Esophagus squamous epithelium (tissue), 5 donors: ENCODE measurements around the gene NRAP. TPM values are rescaled to one million over a fixed set of nuclear protein-coding genes. Genes with fewer than 3 reads are reported as not detected.

ENCODE experiments used
- DNase-seq: peaks from one replicate; lab custom pipeline; 2025; lab: John Stamatoyannopoulos, UW
- H3K27ac ChIP-seq, 4 donors: fragments of 200-600 bp; sonication (generic); one replicate each; pipeline ENCODE4 v1.5.1; 2016 to 2019; ENCODE audit warnings: mild to moderate bottlenecking in 1 of 4
- H3K27me3 ChIP-seq, 4 donors: fragments of 200-600 bp; sonication (generic); 1 replicate in 3 of 4; 2 replicates in 1 of 4; pipeline versions ENCODE4 v1.5.1 to v1.6.0; 2017 to 2021; ENCODE audit warnings: antibody characterized with exemption in 1 of 4
- H3K36me3 ChIP-seq, 3 donors: fragments of 200-600 bp; sonication (generic); one replicate each; pipeline ENCODE4 v1.5.1; 2016 to 2019
- H3K4me1 ChIP-seq, 3 donors: fragments of 200-600 bp; sonication (generic); one replicate each; pipeline ENCODE4 v1.5.1; 2017 to 2019
- H3K4me3 ChIP-seq, 4 donors: fragments of 200-600 bp; sonication (generic); 1 replicate in 3 of 4; 2 replicates in 1 of 4; pipeline ENCODE4 v1.5.1; 2016 to 2019; ENCODE audit warnings: mild to moderate bottlenecking in 2 of 4, moderate library complexity in 1 of 4
- H3K9me3 ChIP-seq, 3 donors: fragments of 200-600 bp; sonication (generic); one replicate each; pipeline ENCODE4 v1.5.1; 2016 to 2019
- CTCF ChIP-seq, 6 experiments: fragments of 450-650 bp in 4 of 6; fragments of 200-600 bp in 2 of 6; sonication (generic) in 2 of 6; IDR thresholded peaks; one replicate each; pipeline ENCODE4 v1.5.1; 2016 to 2019; ENCODE audit warnings: antibody characterized with exemption in 6 of 6, mild to moderate bottlenecking in 4 of 6, moderate library complexity in 4 of 6
- POLR2A ChIP-seq, 4 donors: fragments of 450-650 bp; IDR thresholded peaks; one replicate each; pipeline ENCODE4 v1.6.1; 2017; ENCODE audit warnings: antibody characterized with exemption in 4 of 4, mild to moderate bottlenecking in 4 of 4, moderate library complexity in 3 of 4
- WGBS, 2 donors: methylation state at CpG; one replicate each; pipeline ENCODE4 v1.1.5; 2018; 5-methylcytosine and 5-hydroxymethylcytosine counted together
- intact Hi-C: fragments of 100-400 bp; cut with DNase I; formaldehyde crosslinking; loops from one replicate; pipeline ENCODE4 v1.15.0; 2022
- total RNA-seq, 4 donors: library from RNA; depleted of rRNA; stranded (reverse); fragments of >200 nt; gene quantifications; one replicate each; pipeline ENCODE4 v1.1.0, GENCODE V29; 2016
- donor health status: DM: yes; HTN: yes; CAD: no.

NRAP gene
- total RNA-seq, 4 donors from 2014 or later, result 0.08 TPM; not detected in 3

GRCh38 chr10:113555751-113556150 lies 108.1 kb downstream of the NRAP start:
- TF ChIP-seq CTCF (IDR thresholded peaks at IDR 0.05) (no peak), POLR2A (IDR thresholded peaks at IDR 0.05) (no peak)
- H3K27me3 ChIP-seq, result no peaks in the 10 kb centered on the region
- WGBS, 2 donors, result 100% methylated on average over 1 of the region's 1 CpG; no CpG with 5 or more reads in 1 of the 2 donors
- no peaks in the 10 kb centered on the region for H3K9me3 ChIP-seq
- no peaks in the 10 kb centered on the region for H3K36me3 ChIP-seq
- H3K27ac ChIP-seq, result no peak overlapping the region
- DNase-seq, result no peak
- H3K4me3 ChIP-seq, result no peak overlapping the region
- H3K4me1 ChIP-seq, result peaks cover 13 to 76% (median 42%) of the 10 kb centered on the region in 3 donors
- intact Hi-C loops, result no loop called here

GRCh38 chr10:113555245-113555644 lies 108.6 kb downstream of the NRAP start:
- H3K27ac ChIP-seq, result no peak overlapping the region
- no peaks in the 10 kb centered on the region for H3K36me3 ChIP-seq
- H3K4me3 ChIP-seq, result no peak overlapping the region
- TF ChIP-seq CTCF (IDR thresholded peaks at IDR 0.05) (no peak), POLR2A (IDR thresholded peaks at IDR 0.05) (no peak)
- no peaks in the 10 kb centered on the region for H3K9me3 ChIP-seq
- peaks cover 13 to 81% (median 46%) of the 10 kb centered on the region in 3 donors for H3K4me1 ChIP-seq
- 88 to 100% methylated on average over 1 to 3 of the region's 3 CpGs for WGBS, 2 donors
- intact Hi-C loops, result no loop called here
- DNase-seq, result no peak
- no peaks in the 10 kb centered on the region for H3K27me3 ChIP-seq

- H3K4me1 ChIP-seq, result peaks cover 13 to 91% (median 52%) of the 10 kb centered on the region in 3 donors
- no peaks in the 10 kb centered on the region for H3K9me3 ChIP-seq
- no peak overlapping the region for H3K27ac ChIP-seq
- WGBS, 2 donors, result 20 to 45% methylated on average over 5 of the region's 5 CpGs
- DNase-seq, result no peak
- H3K27me3 ChIP-seq, result no peaks in the 10 kb centered on the region
- no peak overlapping the region for H3K4me3 ChIP-seq
- TF ChIP-seq POLR2A (IDR thresholded peaks at IDR 0.05) (no peak), CTCF (IDR thresholded peaks at IDR 0.05) (no peak)
- intact Hi-C loops, result no loop called here
- no peaks in the 10 kb centered on the region for H3K36me3 ChIP-seq
Measured at GRCh38 chr10:113554214-113554613, 109.6 kb downstream of the NRAP start.

GRCh38 chr10:113553149-113553548 lies 110.7 kb downstream of the NRAP start:
- intact Hi-C loops, result no loop called here
- TF ChIP-seq CTCF (IDR thresholded peaks at IDR 0.05), result no peak
- no peak for TF ChIP-seq POLR2A (IDR thresholded peaks at IDR 0.05)
- 90 to 100% methylated on average over 1 to 2 of the region's 2 CpGs for WGBS, 2 donors
- Histone ChIP-seq H3K4me3 (no peak overlapping the region), H3K36me3 (no peaks in the 10 kb centered on the region), H3K9me3 (no peaks in the 10 kb centered on the region), H3K27ac (no peak overlapping the region), H3K4me1 (peaks cover 13 to 82% (median 47%) of the 10 kb centered on the region in 3 donors), H3K27me3 (no peaks in the 10 kb centered on the region)
- DNase-seq, result no peak

- no peak for TF ChIP-seq POLR2A (IDR thresholded peaks at IDR 0.05)
- no peak for TF ChIP-seq CTCF (IDR thresholded peaks at IDR 0.05)
- Histone ChIP-seq H3K27me3 (no peaks in the 10 kb centered on the region), H3K4me1 (peaks cover 13 to 78% (median 42%) of the 10 kb centered on the region in 3 donors), H3K4me3 (no peak within 1 kb of the TSS), H3K36me3 (no peaks in the 10 kb centered on the region), H3K9me3 (no peaks in the 10 kb centered on the region), H3K27ac (peak within 1 kb of the TSS in 2 of 4 donors; percentile 78 to 79)
- DNase-seq, result no peak
- WGBS, 2 donors, result 49 to 81% methylated on average over 3 of the region's 3 CpGs
- intact Hi-C loops, result no loop called here
Measured at GRCh38 chr10:113552701-113553100, 111.1 kb downstream of the NRAP start, which contains the start of gene HABP2. Gene HABP2 (plus strand): TSS chr10:113553053. CDS start chr10:113553122, 69 bp downstream.
